CD8-positive, alpha-beta memory T cell (primary cell): ENCODE results near the gene EXOSC6. TPM values are rescaled to one million over a fixed set of nuclear protein-coding genes. Genes with fewer than 3 reads are reported as not detected.
"Not testable (repeated sequence)": the region's sequence is repeated elsewhere in the genome, so short reads cannot be mapped to it uniquely, and the experiment has no call there.

ENCODE experiments used
- CTCF ChIA-PET: fragments of 350-600 bp; sonication (Branson Sonifier 250); formaldehyde crosslinking; loops from one replicate; lab custom pipeline; 2021; ENCODE audit warnings: antibody characterized with exemption; lab: Charles Lee
- POLR2A ChIA-PET: fragments of 350-600 bp; sonication (Branson Sonifier 250); formaldehyde crosslinking; loops from one replicate; lab custom pipeline; 2021; ENCODE audit warnings: antibody characterized with exemption; lab: Charles Lee
- DNase-seq, 5 donors: peaks; one replicate each; pipeline versions ENCODE4 v3.0.0 to v3.0.0-alpha.2; 2020 to 2022; ENCODE audit warnings: mixed read lengths in 1 of 5
- H3K27ac ChIP-seq: one replicate; pipeline ENCODE4 v1.7.0; 2013; ENCODE audit warnings: low read depth, mild to moderate bottlenecking, low read length, moderate library complexity
- H3K27me3 ChIP-seq: 2 replicates; pipeline ENCODE4 v1.7.0; 2013; ENCODE audit warnings: low read length, mild to moderate bottlenecking; ENCODE audit not compliant: insufficient read depth, poor library complexity, severe bottlenecking
- H3K36me3 ChIP-seq: 2 replicates; pipeline ENCODE4 v1.7.0; 2013; ENCODE audit warnings: mild to moderate bottlenecking, low read length, moderate library complexity; ENCODE audit not compliant: insufficient read depth
- H3K4me1 ChIP-seq: 2 replicates; pipeline ENCODE4 v1.7.0; 2013; ENCODE audit warnings: mild to moderate bottlenecking, low read length, moderate library complexity; ENCODE audit not compliant: insufficient read depth
- H3K4me3 ChIP-seq: 2 replicates; pipeline ENCODE4 v1.7.0; 2013; ENCODE audit warnings: mild to moderate bottlenecking, low read length
- H3K9me3 ChIP-seq: 2 replicates; pipeline ENCODE4 v1.7.0; 2013; ENCODE audit warnings: mild to moderate bottlenecking, low read length
- H3K27ac Mint-ChIP-seq, 8 donors: one replicate each; pipeline ENCODE4 v1.8.0; 2020 to 2021; ENCODE audit warnings: mixed read lengths in 8 of 8, mild to moderate bottlenecking in 6 of 8, inconsistent platforms in 3 of 8, moderate library complexity in 3 of 8
- H3K27me3 Mint-ChIP-seq, 2 donors: one replicate each; pipeline ENCODE4 v1.8.0; 2020 to 2021; ENCODE audit warnings: mixed read lengths in 2 of 2, mild to moderate bottlenecking in 1 of 2, moderate library complexity in 1 of 2
- H3K36me3 Mint-ChIP-seq, 3 donors: one replicate each; pipeline ENCODE4 v1.8.0; 2020 to 2021; ENCODE audit warnings: mixed read lengths in 3 of 3, inconsistent platforms in 1 of 3, mild to moderate bottlenecking in 1 of 3
- H3K4me1 Mint-ChIP-seq, 3 donors: one replicate each; pipeline ENCODE4 v1.8.0; 2020 to 2021; ENCODE audit warnings: mixed read lengths in 3 of 3, inconsistent platforms in 1 of 3, mild to moderate bottlenecking in 1 of 3
- H3K4me3 Mint-ChIP-seq, 7 donors: one replicate each; pipeline ENCODE4 v1.8.0; 2020 to 2021; ENCODE audit warnings: mixed read lengths in 7 of 7, mild to moderate bottlenecking in 6 of 7, moderate library complexity in 4 of 7, inconsistent platforms in 2 of 7
- H3K9me3 Mint-ChIP-seq, 5 donors: one replicate each; pipeline ENCODE4 v1.8.0; 2020 to 2022; ENCODE audit warnings: mixed read lengths in 5 of 5, mild to moderate bottlenecking in 3 of 5, moderate library complexity in 2 of 5, inconsistent platforms in 1 of 5
- polyA plus RNA-seq: library from polyadenylated mRNA; unstranded; fragments of 300-500 nt; fragmentation: Illumina TruSeq; gene quantifications from one replicate; pipeline ENCODE4 v1.2.3, GENCODE V29; 2021
- total RNA-seq, 2 experiments: library from RNA; stranded (reverse); gene quantifications; one replicate each; pipeline ENCODE4 v1.2.3, GENCODE V29; 2021

Gene EXOSC6
- total and polyA plus RNA-seq, 3 experiments from 2014 or later: 14.3 to 44.5 (median 43.1) TPM

DNA sequence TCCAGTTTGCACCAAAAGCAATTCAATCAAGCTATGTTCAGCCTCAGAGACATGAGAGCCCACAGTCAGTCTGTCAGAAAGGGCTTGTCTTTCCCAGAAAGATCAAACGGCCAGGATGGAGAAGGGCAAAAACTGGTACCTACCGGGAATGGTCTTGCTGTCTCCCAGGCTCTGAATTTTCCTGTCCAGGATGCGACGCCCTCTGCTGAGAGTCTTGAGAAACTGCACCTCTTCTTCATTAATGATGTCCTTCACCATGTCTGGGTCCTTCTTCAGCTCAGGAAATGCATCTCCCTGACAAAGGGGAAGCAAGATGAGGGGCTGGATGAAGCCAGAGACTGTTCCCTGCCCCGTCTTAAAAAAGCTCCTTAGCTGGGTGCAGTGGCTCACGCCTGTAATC is 15.8 kb upstream of the EXOSC6 start:
- no peak overlapping the region for H3K4me3 ChIP-seq
- Mint-ChIP-seq H3K27me3 (no peaks in the 10 kb centered on the region), H3K36me3 (peaks cover 6 to 80% (median 32%) of the 10 kb centered on the region in 3 donors), H3K4me1 (no peaks in the 10 kb centered on the region), H3K27ac (peak overlapping the region in 2 of 8 donors; percentile 15 to 38), H3K9me3 (no peaks in the 10 kb centered on the region), H3K4me3 (no peak overlapping the region)
- ChIA-PET POLR2A (no interaction called here), CTCF (interaction anchor here (0.8 to 1.7 kb wide), 8 partner anchors 9 to 79 kb away, joined by 3 to 7 read pairs (median 4); partner anchors contain the start of genes DDX19A and EXOSC6)
- no peaks in the 10 kb centered on the region for H3K4me1 ChIP-seq
- H3K36me3 ChIP-seq: peaks cover 62% of the 10 kb centered on the region
- no peak overlapping the region for H3K27ac ChIP-seq
- H3K27me3 ChIP-seq: no peaks in the 10 kb centered on the region
- no peaks in the 10 kb centered on the region for H3K9me3 ChIP-seq
- peak in 1 of 5 donors; percentile 46 for DNase-seq

DNA sequence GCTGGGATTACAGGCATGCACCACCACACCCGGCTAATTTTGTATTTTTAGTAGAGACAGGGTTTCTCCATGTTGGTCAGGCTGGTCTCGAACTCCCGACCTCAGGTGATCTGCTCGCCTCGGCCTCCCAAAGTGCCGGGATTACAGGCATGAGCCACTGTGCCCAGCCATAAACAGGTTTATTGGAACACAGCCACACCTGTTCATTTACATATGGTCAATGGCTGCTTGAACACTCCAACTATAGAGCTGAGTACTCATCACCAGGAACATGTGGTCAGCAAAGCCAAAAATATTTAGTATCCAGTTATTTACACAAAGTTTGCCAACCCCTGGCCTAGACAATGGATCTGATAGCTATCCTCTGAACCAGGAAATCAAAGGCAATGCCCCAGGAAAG is 8.2 kb upstream of the EXOSC6 start:
- H3K4me1 Mint-ChIP-seq, H3K27me3 Mint-ChIP-seq, H3K27ac Mint-ChIP-seq, H3K4me3 Mint-ChIP-seq, H3K4me3 ChIP-seq, H3K9me3 ChIP-seq, H3K27me3 ChIP-seq, DNase-seq, H3K9me3 Mint-ChIP-seq, H3K4me1 ChIP-seq, H3K27ac ChIP-seq, POLR2A ChIA-PET: not testable (repeated sequence)
- H3K36me3 Mint-ChIP-seq: peaks cover 7 to 81% (median 27%) of the 10 kb centered on the region in 3 donors
- peaks cover 67% of the 10 kb centered on the region for H3K36me3 ChIP-seq
- CTCF ChIA-PET: interaction anchor here (1.8 kb wide), 1 partner anchor 39 kb away, joined by 4 read pairs; the partner anchor contains the start of gene DDX19B

DNA sequence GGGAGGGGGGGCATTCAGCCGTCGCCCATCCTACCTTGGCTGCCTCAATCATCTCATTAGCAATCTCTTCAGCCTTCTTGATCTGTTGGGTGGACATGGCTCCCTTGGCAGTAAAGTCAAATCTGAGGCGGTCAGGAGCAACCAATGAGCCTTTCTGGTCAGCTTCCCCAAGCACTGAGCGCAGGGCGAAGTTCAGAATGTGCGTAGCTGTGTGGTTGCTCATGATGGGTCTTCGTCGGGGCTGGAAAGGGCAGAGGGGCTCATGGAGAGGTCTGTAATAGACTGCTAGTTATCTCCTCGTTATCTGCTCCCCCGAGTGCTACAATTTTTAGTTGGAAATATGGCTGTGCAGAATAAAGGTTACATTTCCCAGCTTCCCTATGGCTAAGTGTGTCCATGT is 7.2 kb upstream of the EXOSC6 start:
- DNase-seq: no peak
- no peaks in the 10 kb centered on the region for H3K4me1 ChIP-seq
- H3K4me3 ChIP-seq: no peak overlapping the region
- H3K36me3 Mint-ChIP-seq: peaks cover 7 to 80% (median 22%) of the 10 kb centered on the region in 3 donors
- H3K27me3 Mint-ChIP-seq: no peaks in the 10 kb centered on the region
- no peaks in the 10 kb centered on the region for H3K4me1 Mint-ChIP-seq
- H3K27ac Mint-ChIP-seq: peak overlapping the region in 3 of 8 donors; percentile 38 to 81 (median 48)
- no peaks in the 10 kb centered on the region for H3K27me3 ChIP-seq
- H3K9me3 Mint-ChIP-seq: no peaks in the 10 kb centered on the region
- no peaks in the 10 kb centered on the region for H3K9me3 ChIP-seq
- no peak overlapping the region for H3K4me3 Mint-ChIP-seq
- ChIA-PET CTCF (interaction anchor here (2.5 kb wide), 1 partner anchor 8 kb away, joined by 7 read pairs; no protein-coding TSS in a partner anchor), POLR2A (no interaction called here)
- H3K36me3 ChIP-seq: peaks cover 61% of the 10 kb centered on the region
- H3K27ac ChIP-seq: no peak overlapping the region

DNA sequence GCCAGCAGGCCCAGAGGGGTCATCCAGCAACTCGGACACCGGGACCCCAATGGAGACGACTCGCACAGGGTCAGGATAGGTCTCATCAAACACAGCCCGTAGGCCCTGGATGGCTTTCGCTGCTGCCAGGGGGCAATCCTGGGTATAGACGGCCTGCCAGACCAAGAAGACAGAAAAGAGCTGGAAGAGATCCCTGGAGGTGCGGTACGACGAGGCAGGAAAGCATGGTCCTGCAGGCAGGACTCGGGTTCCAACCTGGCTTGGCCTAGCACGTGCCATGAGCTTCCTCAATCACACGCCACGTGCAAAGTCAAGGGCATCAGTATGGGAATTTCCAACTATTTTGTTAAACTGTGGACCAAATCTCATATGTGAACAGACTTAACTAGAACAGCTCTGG is 6.3 kb upstream of the EXOSC6 start:
- H3K27me3 ChIP-seq: no peaks in the 10 kb centered on the region
- no peak overlapping the region for H3K4me3 ChIP-seq
- DNase-seq: no peak
- no peaks in the 10 kb centered on the region for H3K4me1 Mint-ChIP-seq
- H3K36me3 Mint-ChIP-seq: peaks cover 7 to 79% (median 22%) of the 10 kb centered on the region in 3 donors
- no peaks in the 10 kb centered on the region for H3K9me3 ChIP-seq
- no peak overlapping the region for H3K27ac ChIP-seq
- POLR2A ChIA-PET: no interaction called here
- H3K4me1 ChIP-seq: no peaks in the 10 kb centered on the region
- no peaks in the 10 kb centered on the region for H3K9me3 Mint-ChIP-seq
- H3K36me3 ChIP-seq: peaks cover 58% of the 10 kb centered on the region
- no peaks in the 10 kb centered on the region for H3K27me3 Mint-ChIP-seq
- H3K27ac Mint-ChIP-seq: peak overlapping the region in 1 of 8 donors; percentile 29
- CTCF ChIA-PET: interaction anchor here (2.5 kb wide), 1 partner anchor 9 kb away, joined by 7 read pairs; no protein-coding TSS in a partner anchor
- H3K4me3 Mint-ChIP-seq: no peak overlapping the region

DNA sequence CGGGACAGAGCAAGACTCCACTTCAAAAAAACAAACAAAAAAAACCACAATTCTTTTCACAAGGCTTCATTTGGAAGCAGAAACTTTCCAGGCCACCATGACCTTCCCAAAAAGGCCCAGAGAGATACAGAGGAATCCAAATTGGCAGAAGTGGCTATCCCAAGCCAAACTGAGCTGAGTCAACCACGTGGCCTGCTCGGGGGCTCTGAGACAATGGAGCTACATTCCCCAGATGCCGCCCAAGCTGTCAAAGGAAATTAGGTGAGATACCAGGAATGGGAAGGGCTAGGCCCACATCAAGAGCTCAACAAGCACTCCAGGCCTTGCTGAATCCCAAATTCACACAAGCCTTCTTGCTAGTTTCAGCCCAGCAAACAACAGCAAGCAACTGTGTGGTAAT is 5.7 kb upstream of the EXOSC6 start:
- CTCF ChIA-PET: interaction anchor here (2.5 kb wide), 1 partner anchor 10 kb away, joined by 7 read pairs; no protein-coding TSS in a partner anchor
- POLR2A ChIA-PET: no interaction called here
- H3K27me3 ChIP-seq: no peaks in the 10 kb centered on the region

DNA sequence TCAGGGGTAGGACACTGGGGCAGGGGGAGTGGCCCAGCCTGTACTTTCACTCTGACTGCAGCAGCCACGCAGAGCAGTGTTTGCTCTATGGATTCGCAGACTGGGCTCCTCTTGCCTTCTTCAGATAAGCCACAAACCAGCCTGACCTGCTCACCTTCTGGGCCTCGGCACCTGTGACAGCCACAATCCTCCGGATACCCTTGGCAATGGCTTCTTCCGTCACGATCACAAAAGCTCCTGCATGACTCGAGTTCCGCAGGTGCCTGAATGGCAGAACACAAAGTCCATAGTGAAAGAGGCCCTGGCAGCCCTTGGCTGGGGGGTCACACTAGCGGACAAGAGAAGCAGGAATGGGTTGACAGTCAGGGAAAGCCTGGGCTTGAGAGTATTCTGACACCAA is 3.8 kb upstream of the EXOSC6 start:
- Histone ChIP-seq H3K27me3 (no peaks in the 10 kb centered on the region), H3K4me3 (no peak overlapping the region), H3K27ac (no peak overlapping the region), H3K9me3 (no peaks in the 10 kb centered on the region), H3K36me3 (peaks cover 49% of the 10 kb centered on the region), H3K4me1 (peaks cover 6% of the 10 kb centered on the region)
- DNase-seq: no peak
- Mint-ChIP-seq H3K27me3 (no peaks in the 10 kb centered on the region), H3K27ac (no peak overlapping the region), H3K4me1 (peaks cover 5 to 9% (median 5%) of the 10 kb centered on the region in 3 donors), H3K4me3 (no peak overlapping the region), H3K9me3 (no peaks in the 10 kb centered on the region), H3K36me3 (peaks cover 7 to 75% (median 16%) of the 10 kb centered on the region in 3 donors)
- CTCF ChIA-PET: interaction anchor here (2.3 kb wide), 1 partner anchor 12 kb away, joined by 6 read pairs; no protein-coding TSS in a partner anchor
- POLR2A ChIA-PET: no interaction called here

More for the DNA sequence above, 5.7 kb upstream of the EXOSC6 start:
- peaks cover 7 to 81% (median 20%) of the 10 kb centered on the region in 3 donors for H3K36me3 Mint-ChIP-seq
- Histone ChIP-seq H3K9me3 (no peaks in the 10 kb centered on the region), H3K27ac (no peak overlapping the region), H3K36me3 (peaks cover 60% of the 10 kb centered on the region), H3K4me3 (no peak overlapping the region), H3K4me1 (no peaks in the 10 kb centered on the region)
- H3K9me3 Mint-ChIP-seq: no peaks in the 10 kb centered on the region
- H3K27me3 Mint-ChIP-seq: no peaks in the 10 kb centered on the region
- no peak for DNase-seq
- peaks cover 0 to under 1% (median 0%) of the 10 kb centered on the region in 3 donors for H3K4me1 Mint-ChIP-seq
- no peak overlapping the region for H3K27ac Mint-ChIP-seq
- no peak overlapping the region for H3K4me3 Mint-ChIP-seq

DNA sequence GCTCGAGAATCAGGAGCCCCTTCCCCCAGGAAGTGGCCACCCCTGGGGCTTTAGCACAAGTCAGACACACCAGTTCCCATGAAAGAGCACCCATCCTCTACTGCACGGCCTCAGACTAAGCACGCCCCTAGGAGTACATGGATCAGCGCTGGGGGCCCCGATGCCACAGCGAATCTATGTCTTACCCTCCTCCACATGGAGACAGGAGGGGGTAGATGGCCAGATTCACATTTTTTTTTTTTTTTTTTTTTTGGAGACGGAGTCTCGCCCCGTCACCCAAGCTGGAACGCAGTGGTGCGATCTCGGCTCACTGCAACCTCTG is 3.2 kb upstream of the EXOSC6 start:
- no peak overlapping the region for H3K4me3 Mint-ChIP-seq
- ChIA-PET CTCF (interaction anchor here (2.3 kb wide), 1 partner anchor 13 kb away, joined by 6 read pairs; no protein-coding TSS in a partner anchor), POLR2A (no interaction called here)
- H3K27ac Mint-ChIP-seq: no peak overlapping the region
- Histone ChIP-seq H3K9me3 (no peaks in the 10 kb centered on the region), H3K4me3 (no peak overlapping the region), H3K27me3 (no peaks in the 10 kb centered on the region), H3K27ac (no peak overlapping the region), H3K36me3 (peaks cover 43% of the 10 kb centered on the region), H3K4me1 (peaks cover 13% of the 10 kb centered on the region)
- peaks cover 7 to 71% (median 16%) of the 10 kb centered on the region in 3 donors for H3K36me3 Mint-ChIP-seq
- peaks cover 8 to 13% (median 10%) of the 10 kb centered on the region in 3 donors for H3K4me1 Mint-ChIP-seq
- H3K27me3 Mint-ChIP-seq: no peaks in the 10 kb centered on the region
- H3K9me3 Mint-ChIP-seq: no peaks in the 10 kb centered on the region
- no peak for DNase-seq

DNA sequence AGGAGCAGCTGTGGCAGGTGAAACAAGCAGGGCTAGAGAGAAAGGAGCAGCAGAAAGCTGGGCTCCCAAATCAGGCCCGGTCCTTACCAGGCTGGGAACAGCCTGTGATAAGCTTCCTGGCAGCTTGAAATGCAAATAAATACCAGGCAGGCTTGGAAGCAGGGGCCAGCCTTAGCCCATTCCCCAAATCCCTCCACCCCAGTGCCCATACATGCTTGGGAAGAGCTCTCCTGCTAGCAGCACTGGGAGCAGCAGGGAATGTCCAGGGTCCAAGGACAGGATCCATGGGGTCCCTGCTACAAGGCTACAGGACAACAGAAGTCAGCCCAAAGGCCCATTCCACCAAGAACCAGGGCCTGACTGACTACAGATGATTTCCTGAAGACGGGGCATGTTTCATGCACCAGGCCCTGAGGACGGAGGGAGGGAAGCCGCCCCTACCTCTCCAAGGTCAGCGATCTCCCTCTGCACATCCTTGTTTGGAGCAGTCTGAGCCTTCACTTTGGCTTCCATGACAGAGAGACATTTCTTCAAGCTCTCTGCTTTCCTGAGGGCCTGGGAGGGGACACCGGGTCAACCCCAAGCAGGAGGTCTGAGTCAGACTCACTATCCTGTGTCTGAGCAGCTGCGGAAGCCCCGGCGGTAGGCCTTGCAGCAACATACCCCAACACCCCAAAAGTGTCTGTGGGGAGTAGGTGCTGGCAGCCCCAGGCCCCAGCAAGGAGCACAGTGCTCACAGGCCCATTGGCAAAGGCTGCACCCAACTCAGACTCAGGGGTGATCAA is 2.6 kb upstream of the EXOSC6 start:
- peaks cover 40% of the 10 kb centered on the region for H3K36me3 ChIP-seq
- no peaks in the 10 kb centered on the region for H3K9me3 ChIP-seq
- Mint-ChIP-seq H3K9me3 (no peaks in the 10 kb centered on the region), H3K36me3 (peaks cover 7 to 72% (median 16%) of the 10 kb centered on the region in 3 donors), H3K27me3 (no peaks in the 10 kb centered on the region), H3K4me3 (peak overlapping the region in 1 of 7 donors; percentile 41), H3K27ac (peak overlapping the region in 2 of 8 donors; percentile 32 to 54), H3K4me1 (peaks cover 11 to 17% (median 13%) of the 10 kb centered on the region in 3 donors)
- H3K4me3 ChIP-seq: no peak overlapping the region
- H3K27me3 ChIP-seq: no peaks in the 10 kb centered on the region
- no peak for DNase-seq
- ChIA-PET CTCF (interaction anchor here (0.9 to 2.3 kb wide), 2 partner anchors 13 to 35 kb away, joined by 3 to 6 read pairs; partner anchors contain the start of gene AARS1), POLR2A (interaction anchor here (1.0 kb wide), 1 partner anchor 35 kb away, joined by 4 read pairs; the partner anchor contains the start of gene AARS1)
- H3K27ac ChIP-seq: no peak overlapping the region
- peaks cover 17% of the 10 kb centered on the region for H3K4me1 ChIP-seq
